NK-92 (cell line): Measurements from ENCODE around the gene ZSWIM1.

Source experiments
- DNase-seq: peaks from one replicate; lab custom pipeline; 2025; ENCODE audit not compliant: unreplicated experiment; lab: John Stamatoyannopoulos, UW

The ZSWIM1 gene

DNA sequence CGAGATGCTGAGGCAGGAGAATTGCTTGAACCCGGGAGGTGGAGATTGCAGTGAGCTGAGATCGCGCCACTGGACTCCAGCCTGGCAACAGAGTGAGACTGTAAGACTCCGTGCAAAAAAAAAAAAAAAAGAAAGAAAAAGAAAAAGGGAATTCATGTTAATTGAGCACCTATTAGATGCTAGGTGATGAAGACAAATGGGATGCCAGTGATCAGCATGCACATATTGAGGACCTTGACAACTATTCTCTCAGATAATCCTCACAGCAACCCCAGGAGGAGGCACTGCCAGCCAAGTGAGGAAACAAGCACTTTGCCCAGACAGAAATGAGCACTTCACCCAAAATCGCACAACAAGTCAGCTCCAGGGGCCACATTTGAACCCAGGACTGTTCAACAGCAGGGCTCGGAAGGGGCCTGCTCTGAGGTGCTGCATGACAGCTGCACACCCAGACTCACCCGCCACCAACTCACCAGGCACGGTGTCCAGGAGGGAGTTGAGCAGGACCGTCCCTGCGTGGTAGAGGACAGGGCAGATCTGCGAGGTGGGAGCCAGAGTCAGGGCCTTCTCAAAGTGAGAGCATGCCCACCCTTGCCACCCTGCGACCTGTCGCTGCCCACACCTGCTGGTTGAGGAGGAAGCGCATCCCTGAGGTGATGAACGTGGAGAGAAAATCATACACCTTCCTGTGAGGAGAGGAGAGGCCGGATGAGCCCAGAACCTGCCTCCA, 26.4 kb downstream of the ZSWIM1 start:
- DNase-seq = no peak

DNA sequence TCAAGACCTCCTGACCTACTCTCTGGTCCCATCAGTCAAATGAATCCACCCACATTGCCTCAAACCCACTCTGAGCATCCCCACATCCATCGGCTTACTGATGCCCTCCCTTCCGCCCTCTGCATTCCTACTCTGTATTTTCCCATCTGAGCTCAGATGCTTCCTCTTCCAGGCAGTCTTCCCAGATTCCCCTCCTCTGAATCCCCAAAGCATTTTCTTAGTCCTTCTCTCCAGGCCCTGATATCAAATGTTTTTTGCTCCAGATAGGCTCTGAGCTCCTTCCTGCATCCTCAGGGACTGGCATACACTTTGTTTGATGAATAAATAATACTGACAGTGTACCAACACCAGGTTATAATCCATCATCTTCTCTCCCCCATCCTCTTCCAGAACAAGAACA, 27.1 kb downstream of the ZSWIM1 start:
- no peak for DNase-seq

DNA sequence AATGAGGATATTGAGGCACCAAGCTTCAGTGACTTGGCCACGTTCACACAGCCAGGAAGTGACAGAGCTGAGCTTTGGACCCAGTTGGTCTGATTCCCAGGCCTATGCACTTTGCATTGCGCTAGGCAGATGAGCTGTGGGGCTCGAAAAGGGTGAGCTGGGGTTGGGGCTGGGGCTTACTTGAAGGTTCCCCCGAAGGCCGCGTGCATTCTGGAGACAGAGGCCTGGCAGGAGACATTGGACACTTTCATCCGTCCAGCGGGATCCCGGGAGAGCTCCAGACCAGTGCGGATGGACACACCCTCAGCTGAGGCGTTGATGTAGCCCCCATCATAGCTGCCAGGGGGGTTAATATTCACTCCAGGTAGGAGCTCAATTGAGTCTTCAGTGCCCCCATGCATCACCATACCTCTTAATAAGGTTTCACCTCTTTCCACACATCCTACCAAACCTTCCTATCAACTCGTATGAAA, 28.3 kb downstream of the ZSWIM1 start:
- no peak for DNase-seq

DNA sequence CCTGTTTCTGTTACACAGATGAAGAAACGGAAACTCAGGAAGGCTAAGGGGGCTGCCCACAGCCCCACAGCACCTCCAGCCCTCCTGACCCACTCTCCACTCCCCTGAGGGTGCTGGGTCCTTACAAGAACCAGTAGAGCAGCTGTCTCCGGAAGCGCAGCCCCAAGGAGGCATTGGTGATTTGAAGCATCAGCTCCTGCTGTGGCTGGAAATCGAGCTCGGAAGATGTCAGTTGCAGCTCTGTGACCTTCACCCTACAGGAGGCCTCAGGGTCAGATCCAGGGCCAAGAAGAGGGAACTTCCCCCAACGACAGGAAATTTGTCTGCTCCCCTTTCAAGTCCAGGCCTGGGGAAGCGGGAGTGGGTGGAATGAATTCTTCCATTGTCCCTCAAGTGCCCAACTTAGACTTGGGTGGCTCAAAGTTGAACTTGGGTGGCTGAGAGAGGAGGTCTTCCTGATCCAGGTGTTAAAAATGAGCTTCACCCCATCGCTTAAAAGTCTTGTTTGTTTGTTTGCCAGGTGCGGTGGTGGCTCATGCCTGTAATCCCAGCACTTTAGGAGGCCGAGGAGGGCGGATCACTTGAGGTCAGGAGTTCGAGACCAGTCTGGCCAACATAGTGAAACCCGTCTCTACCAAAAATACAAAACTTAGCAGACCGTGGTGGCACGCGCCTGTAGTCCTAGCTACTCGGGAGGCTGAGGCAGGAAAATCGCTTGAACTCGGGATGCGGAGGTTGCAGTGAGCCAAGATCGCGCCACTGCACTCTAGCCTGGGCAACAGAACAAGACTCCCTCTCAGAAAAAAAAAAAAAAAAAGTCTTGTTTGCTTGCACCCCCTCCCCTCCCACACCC, 29.0 kb downstream of the ZSWIM1 start:
- no peak for DNase-seq

DNA sequence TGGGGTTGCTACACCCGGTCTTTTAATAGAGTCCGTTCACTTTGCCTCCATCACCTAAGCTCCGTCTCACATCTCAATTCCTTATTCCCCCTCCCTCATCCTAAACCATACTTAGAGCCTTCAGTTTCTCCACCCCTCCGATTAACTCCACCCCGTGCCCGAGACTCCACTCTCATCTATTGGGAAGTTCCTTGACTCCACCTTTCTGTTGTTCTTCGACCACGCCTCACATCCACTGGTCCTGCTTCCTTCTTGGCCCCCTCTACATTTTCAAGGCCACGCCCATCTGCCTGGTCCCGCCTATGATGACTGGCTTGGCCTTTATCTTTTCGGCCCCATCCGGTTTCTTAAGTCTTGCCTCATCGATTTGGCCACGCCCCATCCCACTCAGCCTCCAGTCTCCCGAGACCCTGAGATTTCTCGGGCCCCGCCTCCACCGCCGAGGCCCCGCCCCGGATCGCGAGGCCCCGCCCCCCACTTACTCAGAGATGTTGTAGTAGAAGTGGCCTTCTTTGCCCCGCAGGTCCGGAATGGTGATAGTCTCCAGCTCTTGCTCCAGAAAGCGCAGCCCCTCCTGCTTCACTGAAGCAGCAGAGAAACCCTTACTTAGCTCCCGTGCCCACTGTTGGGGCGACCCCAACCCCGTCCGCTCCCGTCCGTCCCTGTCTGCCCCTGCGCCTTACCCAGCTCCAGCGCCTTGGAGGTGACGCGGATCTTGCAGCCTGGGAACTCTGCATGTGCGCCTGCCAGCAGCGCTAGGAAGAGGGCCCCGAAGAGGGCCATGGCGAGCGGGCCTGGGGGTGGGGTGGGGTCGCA, 29.9 kb downstream of the ZSWIM1 start:
- no peak for DNase-seq

DNA sequence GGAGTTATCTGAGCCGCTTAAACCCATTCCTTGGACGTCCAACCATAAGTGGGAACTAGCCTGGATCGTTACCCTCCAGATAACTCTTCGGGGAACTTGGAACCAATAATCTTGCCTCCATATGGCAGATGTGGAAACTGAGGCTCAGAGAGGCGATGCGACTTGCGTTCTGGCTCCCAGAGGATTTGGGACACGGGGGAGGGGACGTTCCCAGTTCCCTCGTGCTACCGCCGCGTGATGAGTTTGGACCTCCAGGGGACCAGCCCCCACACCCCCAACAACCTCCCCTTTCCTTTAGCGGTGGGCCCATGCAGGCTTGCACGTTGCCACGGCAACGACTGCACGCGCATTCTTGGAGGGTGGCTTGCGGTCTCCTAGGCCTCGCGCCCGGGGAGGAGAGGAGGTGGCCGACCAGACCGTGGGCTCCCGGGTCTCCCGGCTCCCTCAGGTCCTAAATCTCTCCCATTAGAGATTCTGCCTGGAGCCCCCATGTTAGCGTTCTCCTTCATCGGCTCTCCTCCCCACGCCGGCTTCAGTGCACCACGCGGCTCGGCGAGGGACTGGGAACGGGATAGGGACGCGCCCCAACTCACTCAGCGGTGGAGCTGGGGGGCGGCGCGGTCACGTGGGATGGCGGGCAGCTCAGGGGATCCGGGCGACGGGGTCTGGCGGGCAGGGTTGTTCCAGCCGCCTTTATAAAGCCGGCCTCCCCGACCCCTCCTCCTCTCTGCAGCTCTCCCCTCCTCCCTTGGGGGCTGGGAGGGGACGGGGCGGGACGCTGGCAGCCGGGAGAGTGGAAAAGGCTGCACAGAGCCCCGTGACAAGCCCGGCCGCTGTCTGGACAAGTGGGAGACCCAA, 30.7 kb downstream of the ZSWIM1 start, which contains the start of gene PLTP:
Gene PLTP, minus strand, starts transcription at position 670 of the 858 bp plus-strand sequence. CDS start 703 bp downstream, outside the sequence.
- no peak for DNase-seq

DNA sequence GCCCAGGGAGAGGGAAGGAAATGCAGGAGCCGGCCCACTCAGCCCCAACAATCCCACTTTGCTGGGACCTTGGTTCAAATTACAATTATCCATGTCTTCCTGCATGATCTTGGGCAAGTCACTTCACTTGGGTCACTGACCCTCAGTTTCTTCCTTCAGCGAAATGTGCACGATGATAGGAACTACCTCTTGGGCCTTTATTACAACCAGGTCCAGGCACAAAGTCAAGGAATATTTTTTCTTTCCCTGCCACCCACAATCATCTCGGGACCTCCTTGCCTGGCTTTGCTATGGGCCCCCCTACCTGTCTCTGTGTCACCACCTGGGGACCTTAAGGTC, 31.3 kb downstream of the ZSWIM1 start:
- no peak for DNase-seq

DNA sequence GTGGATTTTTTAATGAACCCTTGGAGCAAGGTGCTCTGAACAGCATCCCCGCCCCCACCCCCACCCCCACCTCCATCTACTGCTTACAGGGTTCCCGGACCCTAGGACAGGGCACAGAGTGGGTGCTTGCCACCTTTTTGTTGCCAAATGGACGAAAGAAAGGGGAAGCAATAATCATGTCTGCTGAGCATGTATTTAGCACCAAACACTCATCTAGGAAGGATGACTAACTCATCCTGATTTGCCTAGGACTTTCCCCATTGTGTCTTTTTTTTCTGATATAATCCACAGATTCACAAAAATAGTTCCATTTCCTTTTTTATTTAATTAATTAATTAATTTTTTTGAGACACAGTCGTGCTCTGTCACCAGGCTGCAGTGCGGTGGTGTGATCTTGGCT, 32.1 kb downstream of the ZSWIM1 start:
- no peak for DNase-seq

DNA sequence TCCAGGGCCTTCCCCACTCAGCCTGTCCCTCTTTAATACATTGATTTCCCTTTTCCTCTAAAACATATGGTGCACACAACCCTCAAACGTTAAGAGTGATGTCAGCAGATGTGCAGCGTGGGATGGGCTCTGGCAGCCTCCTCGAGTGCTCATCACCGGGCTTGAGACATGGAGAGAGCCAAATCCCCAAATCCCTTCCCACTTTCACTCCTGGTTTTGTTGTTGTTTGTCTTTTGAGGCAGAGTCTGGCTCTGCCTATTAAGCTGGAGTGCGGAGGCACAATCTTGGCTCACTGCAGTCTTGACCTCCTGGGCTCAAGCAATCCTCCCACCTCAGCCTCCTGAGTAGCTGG, 36.7 kb downstream of the ZSWIM1 start:
- no peak for DNase-seq

DNA sequence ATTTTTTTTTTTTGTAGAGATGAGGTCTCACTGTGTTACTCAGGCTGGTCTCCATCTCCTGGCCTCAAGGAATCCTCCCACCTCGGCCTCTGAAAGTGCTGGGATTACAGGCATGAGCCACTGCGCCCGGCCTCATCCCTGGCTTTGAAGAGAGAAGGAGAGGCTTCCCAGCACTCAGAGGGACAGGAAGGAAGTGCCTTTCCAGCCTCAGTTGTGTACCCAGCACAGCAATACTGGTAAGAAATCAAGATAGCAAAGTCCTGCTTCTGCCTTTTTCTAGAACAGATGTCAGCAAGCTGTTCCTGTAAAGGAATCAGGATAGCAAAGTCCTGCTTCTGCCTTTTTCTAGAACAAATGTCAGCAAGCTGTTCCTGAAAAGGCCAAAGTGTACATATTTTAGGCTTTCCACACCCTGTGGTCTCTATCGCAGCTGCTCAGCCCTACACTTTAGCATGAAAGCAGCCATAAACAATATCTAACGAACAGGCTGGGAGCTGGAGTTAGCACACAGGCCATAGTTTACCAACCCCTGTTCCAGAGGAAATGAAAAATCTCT, 37.2 kb downstream of the ZSWIM1 start:
- DNase-seq = no peak

DNA sequence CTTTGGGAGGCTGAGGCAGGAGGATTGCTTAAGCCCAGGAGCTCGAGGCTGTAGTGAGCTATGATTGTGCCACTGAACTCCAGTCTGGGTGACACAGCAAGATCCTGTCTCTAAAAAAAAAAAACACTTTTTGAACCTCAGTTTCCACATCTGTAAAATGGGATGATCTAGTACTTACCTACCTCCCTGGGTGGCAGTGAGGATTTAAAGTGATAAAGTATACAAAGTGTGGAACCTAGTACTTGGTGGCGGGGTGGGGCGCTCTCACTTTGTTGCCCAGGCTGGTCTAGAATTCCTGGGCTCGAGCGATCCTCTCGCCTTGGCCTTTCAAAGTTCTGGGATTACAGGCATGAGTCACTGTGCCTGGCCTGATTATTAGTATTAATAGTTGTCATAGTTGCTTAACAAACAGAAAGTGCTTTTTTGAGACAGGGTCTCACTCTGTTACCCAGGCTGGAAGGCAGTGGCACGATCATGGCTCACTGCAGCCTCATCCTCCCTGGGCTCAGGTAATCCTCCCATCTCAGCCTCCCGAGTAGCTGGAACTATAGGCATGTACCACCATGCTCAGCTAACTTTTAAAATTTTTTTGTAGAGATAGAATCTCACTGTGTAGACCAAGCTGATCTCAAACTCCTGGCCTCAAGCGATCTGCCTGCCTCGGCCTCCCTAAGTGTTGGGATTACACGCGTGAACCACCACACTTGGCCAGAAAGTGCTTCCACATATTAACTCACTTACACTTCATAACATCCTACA, 37.9 kb downstream of the ZSWIM1 start:
- DNase-seq = no peak

DNA sequence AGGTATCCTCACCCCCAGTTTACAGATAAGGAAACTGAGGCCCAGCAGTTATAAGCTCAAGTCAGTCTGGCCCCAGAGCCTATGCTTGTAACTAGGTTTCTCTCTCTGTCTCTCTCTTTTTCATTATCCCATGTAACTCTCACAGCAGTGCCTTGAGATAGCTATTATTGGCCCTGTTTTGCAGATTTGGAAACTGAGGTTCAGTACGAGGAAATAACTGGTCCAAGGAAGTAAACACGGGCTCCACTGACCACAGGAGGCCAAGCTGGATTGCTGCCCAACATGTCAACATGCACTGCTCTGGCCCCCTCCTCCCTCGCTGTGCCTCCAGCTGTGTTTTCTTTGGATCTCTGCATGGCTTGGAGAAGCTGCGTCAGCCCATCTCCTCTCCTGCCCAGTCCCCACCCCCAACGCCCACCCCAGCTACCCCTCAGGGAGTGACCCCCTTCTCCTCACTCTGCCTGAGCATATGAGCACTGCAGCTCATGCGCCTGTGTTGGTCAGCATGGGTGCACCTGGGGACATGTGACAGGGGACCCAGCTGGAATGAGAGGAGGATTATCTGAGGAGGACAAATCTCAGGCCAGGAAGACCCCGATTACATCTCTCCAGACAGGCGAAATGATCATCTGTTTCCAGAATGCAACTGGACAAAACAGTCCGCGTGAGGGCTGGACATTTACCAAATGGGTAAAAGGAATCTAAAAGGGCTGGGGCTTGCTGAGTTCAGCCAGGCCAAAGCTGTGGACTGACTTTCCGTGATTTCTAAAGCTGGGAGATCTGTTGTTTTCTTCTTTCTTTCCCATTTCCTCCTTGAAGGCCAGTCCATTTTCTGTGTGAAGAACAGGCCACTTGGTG, 38.7 kb downstream of the ZSWIM1 start:
- DNase-seq = no peak

DNA sequence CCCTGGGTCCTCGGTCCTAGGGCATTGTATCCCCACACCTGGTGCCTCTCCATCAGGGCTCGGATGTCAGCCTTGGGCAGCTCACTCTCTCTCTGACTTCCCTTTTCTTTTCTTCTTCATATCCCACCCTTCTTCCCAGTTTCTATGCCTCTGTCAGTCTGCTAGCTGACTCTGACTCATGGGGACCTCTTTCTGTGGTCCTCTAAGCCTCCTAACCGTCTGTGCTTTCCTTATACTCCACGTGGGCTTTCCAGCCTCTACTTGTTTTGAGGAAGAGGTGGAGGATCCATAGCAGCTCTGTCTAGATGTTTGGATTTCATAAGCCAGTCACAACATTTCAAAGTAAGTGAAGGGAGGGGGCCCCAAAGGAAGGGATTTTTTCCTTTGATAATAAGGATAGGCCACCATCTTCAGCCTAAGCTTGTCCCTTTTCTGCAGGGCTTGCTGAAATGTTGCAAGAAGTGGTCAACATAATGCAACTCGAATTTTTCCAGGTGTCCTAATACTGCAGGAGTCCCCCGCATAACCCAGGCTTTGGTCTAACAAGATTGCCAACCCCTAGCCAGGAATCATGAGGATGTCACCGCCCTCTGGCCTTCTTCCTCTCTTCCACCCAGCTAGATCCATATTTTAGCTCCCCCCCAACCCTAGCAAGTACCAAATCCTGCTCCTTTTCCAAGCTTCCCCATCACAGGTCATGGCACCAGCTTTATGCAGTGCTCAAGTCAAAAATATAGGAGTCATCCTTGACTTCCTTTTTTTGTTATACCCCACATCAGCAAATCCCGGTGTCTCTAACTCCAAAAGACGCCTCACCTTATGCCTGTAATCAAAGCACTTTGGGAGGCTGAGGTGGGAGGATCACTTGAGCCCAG, 39.7 kb downstream of the ZSWIM1 start:
- no peak for DNase-seq

DNA sequence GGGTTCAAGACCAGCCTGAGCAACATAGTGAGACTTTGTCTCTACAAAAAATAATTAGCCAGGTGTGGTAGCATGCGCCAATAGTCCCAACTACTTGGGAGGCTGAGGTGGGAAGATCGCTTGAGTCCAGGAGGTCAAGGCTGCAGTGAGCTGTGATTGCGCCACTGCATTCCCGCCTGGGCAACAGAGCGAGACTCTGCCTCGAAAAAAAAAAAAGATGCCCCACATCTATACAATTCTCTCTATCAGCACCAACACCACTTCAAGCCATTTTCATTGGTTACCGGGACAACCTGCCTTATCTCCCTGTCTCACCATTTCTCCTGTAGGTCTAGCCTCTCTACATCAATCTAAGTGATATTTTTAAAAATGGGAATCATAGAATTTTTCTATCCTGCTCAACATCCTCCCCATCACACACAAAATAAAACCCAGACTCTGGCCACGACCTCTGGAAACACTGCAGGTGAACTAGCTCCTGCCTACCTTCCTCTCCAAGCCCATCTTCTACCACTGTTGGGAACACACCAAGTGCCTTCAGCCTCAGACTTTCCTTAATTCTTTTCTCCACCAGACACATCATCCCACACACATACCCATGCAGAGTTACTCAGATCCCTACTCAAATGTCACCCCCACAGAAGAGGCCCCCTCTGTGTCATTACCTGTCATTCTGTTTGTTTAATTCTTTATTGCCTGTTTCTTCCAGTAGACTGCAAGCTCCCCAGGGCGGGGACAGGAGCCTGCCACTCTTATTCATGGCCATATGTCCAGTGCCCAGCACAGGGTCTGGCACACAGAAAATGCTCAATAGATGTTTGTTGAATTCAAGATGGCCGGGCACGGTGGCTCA, 40.5 kb downstream of the ZSWIM1 start:
- no peak for DNase-seq

DNA sequence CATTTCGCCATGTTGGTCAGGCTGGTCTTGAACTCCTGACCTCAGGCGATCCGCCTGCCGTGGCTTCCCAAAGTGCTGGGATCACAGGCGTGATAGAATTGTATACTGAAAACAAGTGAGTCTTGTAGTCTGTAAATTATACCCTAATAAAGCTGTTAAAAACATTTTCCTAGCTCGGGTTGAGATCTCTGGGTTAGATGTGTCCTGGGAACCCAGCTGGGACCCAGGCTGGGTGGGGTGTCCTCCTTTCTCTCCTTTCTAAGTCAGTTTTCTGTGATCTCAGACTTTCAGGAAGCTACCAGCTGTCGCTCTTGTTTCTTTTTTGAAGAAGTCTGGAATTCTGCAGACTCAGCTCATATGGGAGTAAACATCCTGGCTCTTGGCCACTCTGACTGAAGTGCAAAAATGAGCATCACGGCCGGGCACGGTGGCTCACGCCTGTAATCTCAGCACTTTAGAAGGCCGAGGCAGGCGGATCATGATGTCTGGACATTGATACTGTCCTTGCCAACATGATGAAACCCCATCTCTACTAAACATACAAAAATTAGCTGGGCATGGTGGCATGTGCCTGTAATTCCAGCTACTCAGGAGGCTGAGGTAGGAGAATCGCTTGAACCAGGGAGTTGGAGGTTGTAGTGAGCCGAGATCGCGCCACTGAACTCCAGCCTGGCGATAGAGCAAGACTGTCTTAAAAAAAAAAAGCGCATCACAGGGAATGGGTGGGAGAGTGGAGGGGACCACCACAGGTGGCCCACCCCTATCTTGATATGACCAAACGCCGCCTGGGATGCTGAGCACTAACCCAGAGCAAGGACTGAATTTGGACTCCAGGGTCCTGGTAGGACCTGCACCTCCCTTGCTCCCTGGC, 43.6 kb downstream of the ZSWIM1 start:
- no peak for DNase-seq
